Uterus (tissue), 2 donors: ENCODE results near the gene LFNG.

Source experiments
- POLR2A ChIP-seq, 2 donors: fragments of 450-650 bp; IDR thresholded peaks; one replicate each; pipeline ENCODE4 v1.6.1; 2016; ENCODE audit warnings: antibody characterized with exemption in 2 of 2, mild to moderate bottlenecking in 1 of 2, moderate library complexity in 1 of 2
- TF ChIP-seq, protein P1 (sequence below), 4 experiments: fragments of 200-600 bp in 2 of 4; fragments of 450-650 bp in 2 of 4; sonication (generic) in 2 of 4; IDR thresholded peaks; one replicate each; pipeline ENCODE4 v1.5.1; 2016 to 2019; ENCODE audit warnings: antibody characterized with exemption in 4 of 4, mild to moderate bottlenecking in 2 of 4, moderate library complexity in 1 of 4

DNA sequence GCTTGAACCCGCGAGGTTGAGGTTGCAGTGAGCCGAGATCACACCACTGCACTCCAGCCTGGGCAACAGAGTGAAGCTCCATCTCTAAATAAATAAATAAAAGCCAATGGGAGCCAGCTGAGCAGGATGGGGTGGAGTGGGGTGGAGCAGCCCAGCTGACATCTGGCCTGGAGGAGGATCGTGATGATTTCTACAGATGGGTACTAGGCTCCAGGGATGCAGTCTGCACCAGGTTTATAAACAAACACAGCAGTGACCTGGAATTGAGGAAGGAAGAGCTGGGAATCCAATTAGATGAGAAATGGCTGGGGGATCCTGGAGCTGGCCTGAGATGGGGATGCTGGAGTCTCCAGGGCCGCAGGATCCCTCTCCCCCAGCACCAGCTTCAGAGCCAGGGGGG, 36.1 kb upstream of the LFNG start:
- no peak for TF ChIP-seq POLR2A (IDR thresholded peaks at IDR 0.05)
- TF ChIP-seq, protein P1, sequence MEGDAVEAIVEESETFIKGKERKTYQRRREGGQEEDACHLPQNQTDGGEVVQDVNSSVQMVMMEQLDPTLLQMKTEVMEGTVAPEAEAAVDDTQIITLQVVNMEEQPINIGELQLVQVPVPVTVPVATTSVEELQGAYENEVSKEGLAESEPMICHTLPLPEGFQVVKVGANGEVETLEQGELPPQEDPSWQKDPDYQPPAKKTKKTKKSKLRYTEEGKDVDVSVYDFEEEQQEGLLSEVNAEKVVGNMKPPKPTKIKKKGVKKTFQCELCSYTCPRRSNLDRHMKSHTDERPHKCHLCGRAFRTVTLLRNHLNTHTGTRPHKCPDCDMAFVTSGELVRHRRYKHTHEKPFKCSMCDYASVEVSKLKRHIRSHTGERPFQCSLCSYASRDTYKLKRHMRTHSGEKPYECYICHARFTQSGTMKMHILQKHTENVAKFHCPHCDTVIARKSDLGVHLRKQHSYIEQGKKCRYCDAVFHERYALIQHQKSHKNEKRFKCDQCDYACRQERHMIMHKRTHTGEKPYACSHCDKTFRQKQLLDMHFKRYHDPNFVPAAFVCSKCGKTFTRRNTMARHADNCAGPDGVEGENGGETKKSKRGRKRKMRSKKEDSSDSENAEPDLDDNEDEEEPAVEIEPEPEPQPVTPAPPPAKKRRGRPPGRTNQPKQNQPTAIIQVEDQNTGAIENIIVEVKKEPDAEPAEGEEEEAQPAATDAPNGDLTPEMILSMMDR (IDR thresholded peaks at IDR 0.05), result no peak
